NCI-H1092 (cell line): Measurements from ENCODE around the gene HYKK.
"Not testable (repeated sequence)": the region's sequence is repeated elsewhere in the genome, so short reads cannot be mapped to it uniquely, and the experiment has no call there.

Experiments used
- DNase-seq: peaks from one replicate; lab custom pipeline; 2025; lab: John Stamatoyannopoulos, UW

The HYKK gene

GRCh38 chr15:78540141-78540870, 32.9 kb downstream of the HYKK start, which contains the start of gene PSMA4:
Gene PSMA4, plus strand, starts transcription at chr15:78540444. Its CDS starts 1,484 bp downstream, at chr15:78541928.
- DNase-seq: peak; percentile 79

DNA sequence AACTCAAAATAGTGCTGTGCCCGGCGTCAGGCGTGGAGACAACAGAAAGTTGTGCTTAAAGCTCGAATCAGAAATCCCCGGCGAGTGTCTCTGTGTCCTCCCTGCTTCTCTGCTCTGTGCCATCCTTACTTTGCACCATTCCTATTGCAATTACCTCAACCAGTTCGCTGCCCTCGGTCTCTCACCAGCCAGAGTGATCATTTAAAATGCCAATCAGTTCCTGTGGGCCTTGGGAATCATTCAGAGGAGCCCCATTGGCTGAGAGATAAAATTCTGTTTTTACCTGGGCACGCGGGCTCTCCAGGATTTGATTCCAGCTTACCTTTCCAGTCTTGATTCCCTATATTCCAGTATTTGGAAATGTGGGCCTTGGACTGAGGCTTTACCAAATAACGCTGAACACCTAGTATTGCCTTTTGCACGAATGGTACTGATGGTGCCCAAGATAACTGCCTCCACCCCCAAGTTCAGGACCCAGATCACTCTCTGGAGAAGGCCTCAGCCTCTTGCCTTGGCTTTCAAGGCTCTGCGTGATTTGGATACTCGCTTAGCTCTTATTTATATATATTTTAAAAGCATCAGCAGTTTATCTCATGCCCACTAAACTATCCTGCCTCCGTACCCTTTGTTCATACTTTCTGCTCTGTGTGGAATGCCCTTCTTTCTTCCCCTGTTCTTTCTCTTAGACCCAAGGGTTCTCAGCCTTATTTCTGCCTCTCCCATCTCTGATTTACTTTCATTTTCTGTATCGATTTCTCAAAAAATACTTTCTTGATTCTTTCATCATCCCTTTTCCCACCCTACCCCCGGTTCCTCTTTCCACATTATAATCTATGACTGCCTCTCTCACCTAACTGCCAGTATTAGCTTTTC, 33.7 kb downstream of the HYKK start:
- no peak for DNase-seq

GRCh38 chr15:78541744-78542034, 34.3 kb downstream of the HYKK start:
- no peak for DNase-seq

DNA sequence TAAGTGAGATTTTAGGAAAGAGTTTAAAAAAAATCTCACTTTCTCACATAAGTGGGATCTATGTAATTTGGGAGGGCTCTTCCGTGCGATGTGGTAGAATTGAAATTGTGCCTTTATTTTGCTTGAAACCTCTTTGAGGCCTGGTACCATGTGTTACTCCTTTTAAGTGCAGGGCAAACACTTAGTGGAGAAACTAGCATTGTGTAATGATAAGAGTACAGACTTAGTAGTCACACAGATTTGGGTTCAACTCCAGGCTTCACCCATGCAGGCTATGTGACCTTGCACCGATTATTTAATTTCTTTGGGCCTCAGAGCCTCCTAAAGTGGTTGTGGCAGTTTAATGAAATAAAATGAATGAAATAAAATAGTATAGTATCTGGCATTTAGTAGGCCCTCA, 35.3 kb downstream of the HYKK start:
- no peak for DNase-seq

DNA sequence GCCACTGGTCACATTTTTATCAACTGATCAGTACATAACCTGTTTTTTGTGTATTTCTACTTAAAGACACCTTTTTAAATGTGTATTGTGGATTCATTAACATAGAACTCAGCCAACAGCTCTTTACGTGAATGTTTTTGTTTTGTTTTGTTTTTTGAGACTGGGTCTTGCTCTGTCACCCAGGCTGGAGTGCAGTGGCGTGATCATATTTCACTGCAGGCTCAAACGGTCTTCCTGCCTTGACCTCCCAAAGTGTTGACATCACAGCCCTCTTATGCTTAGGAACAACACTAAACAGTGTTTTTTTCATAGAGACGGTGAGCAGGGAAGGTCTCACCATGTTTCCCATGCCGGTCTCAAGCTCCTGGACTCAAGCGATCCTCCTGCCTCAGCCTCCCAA, 42.8 kb downstream of the HYKK start:
- DNase-seq: no peak

- no peak for DNase-seq
These were observed 43.4 kb downstream of the HYKK start for GRCh38 chr15:78550815-78551214.

DNA sequence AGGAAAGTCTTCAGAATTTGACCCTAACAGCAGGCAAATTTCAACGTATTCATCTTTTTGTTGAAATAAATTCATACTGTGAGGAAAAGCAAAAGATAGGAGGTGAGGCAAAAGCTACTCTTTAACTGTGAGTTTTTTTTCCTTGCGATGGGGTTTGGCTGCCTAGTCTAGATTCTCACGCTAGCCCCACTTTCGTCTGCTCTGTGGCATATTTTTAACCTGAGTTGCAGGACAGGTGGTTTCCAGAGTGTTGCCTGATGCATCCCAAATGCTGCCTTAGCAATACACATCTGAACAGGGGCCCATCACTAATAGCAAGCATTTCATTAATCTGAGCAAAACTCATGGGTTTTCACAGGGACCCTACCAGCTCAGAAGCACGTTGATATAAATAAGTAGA, 44.5 kb downstream of the HYKK start:
- no peak for DNase-seq

DNA sequence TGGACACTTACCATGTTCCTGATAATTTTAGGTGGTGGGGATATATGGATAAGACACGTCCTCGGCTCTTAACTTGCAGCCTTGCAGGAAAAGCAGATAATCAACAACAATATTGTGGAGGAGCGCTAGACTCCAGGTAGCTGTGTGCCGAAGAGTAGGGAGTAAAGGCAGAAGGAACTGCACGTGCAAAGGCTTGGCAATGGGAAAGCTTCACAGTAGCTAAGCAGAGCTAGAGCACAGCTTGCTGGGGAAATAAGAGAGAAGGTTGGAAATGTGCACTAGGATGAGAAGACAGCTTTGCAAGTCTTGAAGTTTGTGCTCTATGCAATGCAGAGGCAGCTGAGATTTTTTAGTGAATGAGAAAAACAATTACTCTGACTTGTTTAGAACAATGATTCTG, 45.2 kb downstream of the HYKK start:
- no peak for DNase-seq

GRCh38 chr15:78560201-78560600, 52.8 kb downstream of the HYKK start:
- DNase-seq: not testable (repeated sequence)

DNA sequence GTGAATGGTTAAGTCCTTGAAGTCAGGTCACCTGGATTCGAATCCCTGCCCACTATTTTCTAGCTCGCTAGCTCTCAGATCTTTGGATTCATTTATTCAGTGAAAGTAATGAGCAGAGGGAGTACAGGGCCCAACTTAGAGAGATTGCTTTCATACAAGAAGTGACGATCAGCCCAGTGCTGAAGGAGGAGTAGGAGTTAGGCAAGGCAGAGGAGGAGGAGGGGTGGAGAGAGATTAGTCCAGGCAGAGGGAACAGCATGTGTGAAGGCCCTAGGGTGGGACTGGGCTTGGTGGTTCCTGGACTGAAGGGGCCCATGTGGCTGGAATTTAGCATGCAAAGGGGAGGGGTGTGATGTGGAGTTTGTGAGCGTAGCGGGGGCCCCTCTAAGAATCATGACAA, 54.1 kb downstream of the HYKK start:
- no peak for DNase-seq

DNA sequence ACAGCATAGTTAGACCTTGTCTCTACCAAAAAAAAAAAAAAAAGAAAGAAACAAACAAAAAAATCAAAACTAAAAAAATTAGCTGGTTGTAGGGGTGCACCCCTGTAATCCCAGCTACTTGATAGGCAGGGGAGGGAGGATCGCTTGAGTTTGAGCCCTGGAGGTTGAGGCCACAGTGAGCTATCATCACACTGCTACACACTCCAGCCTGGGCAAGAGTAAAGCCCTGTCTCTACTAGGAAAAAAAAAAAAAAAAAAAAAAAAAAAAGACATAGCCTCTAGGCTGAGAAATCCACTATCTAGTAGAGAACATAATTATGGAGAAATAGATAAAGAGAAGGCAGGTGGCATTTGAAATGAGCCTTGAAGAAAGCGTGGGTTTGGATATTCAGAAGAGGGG, 55.7 kb downstream of the HYKK start:
- DNase-seq: no peak

DNA sequence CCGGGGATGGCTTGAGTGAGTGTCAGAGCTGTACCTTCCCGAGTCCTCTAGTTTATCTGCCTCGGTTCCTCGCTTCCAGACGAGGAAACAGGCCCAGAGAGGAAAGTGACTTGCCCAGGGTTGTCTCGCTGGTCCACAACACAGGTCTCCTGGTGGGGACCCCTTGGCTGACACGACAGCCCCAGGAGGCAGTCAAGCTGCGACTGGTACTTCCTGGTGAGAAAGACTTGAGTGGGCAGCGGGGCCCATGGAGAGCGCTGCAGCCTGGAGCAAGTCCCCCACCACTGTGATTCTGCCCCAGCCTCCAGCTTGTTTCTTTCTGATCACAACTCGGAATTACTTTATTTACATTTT, 57.3 kb downstream of the HYKK start:
- no peak for DNase-seq

GRCh38 chr15:78565097-78565950, 57.9 kb downstream of the HYKK start, which contains the start of gene CHRNA5:
Gene CHRNA5, plus strand, starts transcription at chr15:78565520. Its CDS starts 200 bp downstream, at chr15:78565720.
- DNase-seq: peak; percentile 8

DNA sequence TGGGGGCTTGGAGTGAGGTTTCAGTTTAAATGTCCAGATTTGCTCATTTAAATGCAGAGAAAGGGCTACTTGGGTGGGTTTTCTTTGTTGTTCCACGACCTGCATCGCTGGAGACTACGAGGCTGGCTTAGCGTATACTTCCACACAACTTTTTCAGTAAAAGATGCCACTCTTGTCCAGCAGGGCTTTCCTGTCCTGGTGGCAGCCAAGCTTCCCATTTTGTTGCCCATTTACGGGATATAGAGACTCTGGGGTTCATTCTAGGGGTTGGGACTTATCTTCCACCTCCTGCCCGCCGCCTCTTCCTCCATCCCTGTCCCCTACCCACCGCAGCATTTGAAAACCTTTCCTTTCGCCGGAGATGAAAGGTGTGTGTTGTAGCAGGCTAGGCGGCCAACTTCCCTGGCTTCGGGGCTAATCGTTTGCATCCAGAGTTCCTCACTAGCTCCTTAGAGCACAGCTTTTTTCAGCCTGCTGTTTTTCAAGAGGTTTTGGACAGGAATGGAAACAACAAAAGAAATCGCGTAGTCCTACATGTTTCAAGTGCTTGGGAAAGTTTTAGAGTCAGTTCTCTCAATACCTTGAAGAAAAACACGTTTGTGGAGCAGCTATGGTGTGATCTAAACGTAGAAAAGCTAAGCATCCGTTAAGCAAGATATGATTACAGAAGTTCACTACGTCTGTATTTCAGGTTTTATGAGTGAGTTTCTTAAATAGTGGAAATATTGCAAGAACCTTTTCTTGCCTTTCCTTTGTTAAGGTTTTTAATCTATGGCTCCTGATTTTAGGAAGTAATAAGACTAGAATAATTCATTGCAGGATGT, 58.8 kb downstream of the HYKK start:
- no peak for DNase-seq

GRCh38 chr15:78567531-78567930, 60.2 kb downstream of the HYKK start:
- DNase-seq: no peak

GRCh38 chr15:78570710-78571109, 63.3 kb downstream of the HYKK start:
- DNase-seq: no peak

- DNase-seq: no peak
These were observed 64.0 kb downstream of the HYKK start for GRCh38 chr15:78571382-78571781.

DNA sequence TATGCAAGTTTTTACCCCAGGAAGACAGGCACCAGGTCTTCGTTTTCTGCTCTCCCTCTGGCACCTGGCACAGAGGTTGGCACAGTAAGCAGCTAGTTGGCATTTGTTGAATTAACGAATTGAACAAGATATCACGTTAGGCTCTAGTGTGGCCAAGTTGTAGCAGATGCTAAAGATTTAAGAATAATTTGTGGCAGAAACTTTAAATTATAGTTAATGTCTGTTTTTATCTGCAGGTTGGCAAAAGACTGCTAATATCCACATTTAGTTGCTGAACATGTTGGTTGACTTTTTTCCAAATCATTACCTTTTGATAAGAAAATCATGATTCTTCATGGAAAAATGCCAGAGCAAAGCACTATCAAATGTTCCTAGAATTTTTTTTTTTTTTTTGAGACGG, 66.0 kb downstream of the HYKK start:
- no peak for DNase-seq

GRCh38 chr15:78574944-78575343, 67.6 kb downstream of the HYKK start:
- no peak for DNase-seq
